K562 (cell line): Measurements from ENCODE around the gene ARRDC5. TPM values are rescaled to one million over a fixed set of nuclear protein-coding genes. Genes with fewer than 3 reads are reported as not detected.

Experiments
- ZNF609 ChIP-seq: sonication (generic); formaldehyde crosslinking; IDR thresholded peaks from 2 replicates; pipeline ENCODE4 v1.8.1; 2023; ENCODE audit warnings: missing genetic modification reagents, mild to moderate bottlenecking, borderline replicate concordance
- polyA plus RNA-seq, 8 experiments: library from polyadenylated mRNA; depleted of rRNA in 4 of 8; stranded (reverse) in 5 of 8; unstranded in 3 of 8; fragments of >200 nt; fragmentation: Nextera tagmentation in 2 of 8; fragmentation: Illumina TruSeq in 1 of 8; extraction: Ambion mirVana in 2 of 8; extraction: Trizol in 1 of 8; gene quantifications; 2 replicates each; pipeline versions ENCODE4 v1.2.1 to v1.2.3, GENCODE V29; 2011 to 2014; ENCODE audit warnings: inconsistent platforms in 1 of 8, missing spikeins in 1 of 8
- total RNA-seq, 7 experiments: library from RNA; depleted of rRNA in 6 of 7; stranded (reverse); fragments of >200 nt in 6 of 7; fragmentation: Illumina TruSeq in 2 of 7; extraction: Trizol in 2 of 7; gene quantifications; 2 replicates each; pipeline versions ENCODE4 v1.2.1 to v1.2.3, GENCODE V29; 2011 to 2021; ENCODE audit warnings: low replicate concordance in 1 of 7

ARRDC5 gene
- total and polyA plus RNA-seq, 9 of the 15 experiments (the other 6 are each of a cell fraction or from before 2014, with no cell fraction given): not detected

GRCh38 chr19:4913996-4914735 lies 11.5 kb upstream of the ARRDC5 start (continued):
- no peak for TF ChIP-seq ZNF609 (CRISPR knock-in tag)
